MG63 (cell line): ENCODE measurements around the gene TSPAN11. TPM values are rescaled to one million over a fixed set of nuclear protein-coding genes. Genes with fewer than 3 reads are reported as not detected.

ENCODE experiments used
- DNase-seq: peaks from one replicate; pipeline ENCODE4 v3.0.0-alpha.2; 2020
- H3K27me3 ChIP-seq: fragments of 250-450 bp; sonication (Bioruptor Pico); 2 replicates; pipeline ENCODE4 v1.5.1; 2020; ENCODE audit warnings: mild to moderate bottlenecking, moderate library complexity
- H3K36me3 ChIP-seq: fragments of 250-450 bp; sonication (Bioruptor Pico); 2 replicates; pipeline ENCODE4 v1.5.1; 2020; ENCODE audit warnings: mild to moderate bottlenecking, moderate library complexity
- H3K4me3 ChIP-seq: fragments of 250-450 bp; sonication (Bioruptor Pico); 2 replicates; pipeline ENCODE4 v1.5.1; 2020; ENCODE audit warnings: mild to moderate bottlenecking, moderate library complexity
- H3K9me3 ChIP-seq: fragments of 250-450 bp; sonication (Bioruptor Pico); 2 replicates; pipeline ENCODE4 v1.5.1; 2020; ENCODE audit warnings: mild to moderate bottlenecking, moderate library complexity
- total RNA-seq: library from RNA; depleted of rRNA; stranded (reverse); fragments of >200 nt; shearing (Covaris generic); gene quantifications from 2 replicates; pipeline ENCODE4 v1.2.3, GENCODE V29; 2014; ENCODE audit warnings: low replicate concordance; rRNA removed

TSPAN11 gene
- total RNA-seq, 1 experiment from 2014 or later: 1.0 TPM

DNA sequence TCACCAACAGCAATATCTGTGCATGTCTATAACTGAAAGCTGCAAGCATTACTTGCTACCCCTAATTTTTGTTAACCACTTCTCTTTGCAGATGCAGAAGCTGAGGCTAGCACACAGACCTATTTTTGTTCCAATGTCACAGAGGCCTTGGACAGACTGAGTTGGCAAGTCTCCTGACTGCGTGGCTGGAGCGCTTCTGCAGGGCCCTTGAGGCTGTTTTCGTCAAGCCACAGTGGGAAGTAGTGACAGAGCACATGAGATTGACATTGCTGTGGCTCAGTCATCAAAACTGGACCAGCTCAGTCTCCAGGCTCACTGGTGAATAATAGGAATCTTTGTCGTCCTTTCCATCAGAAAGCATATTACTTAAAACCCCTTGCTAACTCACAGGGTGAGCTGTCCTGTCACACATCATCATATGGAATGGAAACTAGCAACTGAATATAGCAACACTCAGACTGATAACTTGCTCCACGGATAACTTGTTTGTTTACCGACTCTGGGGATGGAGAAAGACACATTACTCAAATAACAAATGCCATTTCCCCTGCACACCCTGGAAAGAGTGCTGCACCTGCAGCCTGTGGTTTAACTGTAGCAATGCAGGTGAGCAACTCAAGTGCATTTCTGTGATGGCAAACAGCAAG lies 103.5 kb downstream of the TSPAN11 start:
- Histone ChIP-seq H3K9me3 (no peaks in the 10 kb centered on the region), H3K36me3 (no peaks in the 10 kb centered on the region), H3K4me3 (no peak overlapping the region), H3K27me3 (no peaks in the 10 kb centered on the region)
- DNase-seq: no peak

DNA sequence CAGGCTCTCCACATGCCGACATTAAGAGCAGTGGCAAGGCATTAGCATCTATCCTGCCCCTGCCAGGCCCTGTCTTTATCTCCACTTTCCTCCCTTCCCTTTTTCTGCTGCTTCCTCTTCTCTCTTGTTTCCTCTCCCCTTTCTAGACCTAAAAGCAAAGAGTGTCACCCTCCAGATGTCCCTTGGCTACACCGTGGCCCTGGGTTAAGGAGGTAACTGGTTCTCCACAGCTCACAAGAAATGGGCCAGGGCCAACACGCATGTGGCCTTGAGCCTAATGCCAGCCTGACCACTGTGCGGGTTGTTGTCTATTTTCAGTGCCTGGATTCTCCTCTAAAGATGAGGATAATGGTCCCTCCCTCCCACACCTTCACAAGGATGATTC lies 105.4 kb downstream of the TSPAN11 start:
- H3K9me3 ChIP-seq: no peaks in the 10 kb centered on the region
- H3K36me3 ChIP-seq: no peaks in the 10 kb centered on the region
- H3K27me3 ChIP-seq: no peaks in the 10 kb centered on the region

DNA sequence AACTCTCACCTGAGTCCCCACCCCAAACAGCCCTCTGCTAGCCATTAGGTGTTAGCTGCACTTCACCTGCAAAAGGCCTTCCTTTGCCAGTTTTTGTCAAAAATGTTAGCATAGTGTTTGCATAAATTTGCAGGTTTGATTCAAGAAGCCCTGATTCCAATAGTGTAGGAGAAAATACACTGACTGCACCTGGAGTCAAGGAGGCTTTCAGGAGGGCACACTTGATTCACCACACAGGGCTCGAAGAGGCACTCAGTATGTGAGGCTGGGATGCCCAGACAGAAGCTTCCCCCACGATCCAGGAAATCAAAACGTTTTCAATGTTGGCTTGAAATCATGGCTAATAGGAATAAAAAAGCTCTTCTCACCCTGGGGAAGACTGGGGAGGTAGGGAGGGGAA lies 106.6 kb downstream of the TSPAN11 start:
- H3K4me3 ChIP-seq: no peak overlapping the region
- H3K9me3 ChIP-seq: no peaks in the 10 kb centered on the region
- H3K27me3 ChIP-seq: no peaks in the 10 kb centered on the region
- no peaks in the 10 kb centered on the region for H3K36me3 ChIP-seq
- no peak for DNase-seq

More for the DNA sequence above, 105.4 kb downstream of the TSPAN11 start:
- H3K4me3 ChIP-seq: no peak overlapping the region
- no peak for DNase-seq

DNA sequence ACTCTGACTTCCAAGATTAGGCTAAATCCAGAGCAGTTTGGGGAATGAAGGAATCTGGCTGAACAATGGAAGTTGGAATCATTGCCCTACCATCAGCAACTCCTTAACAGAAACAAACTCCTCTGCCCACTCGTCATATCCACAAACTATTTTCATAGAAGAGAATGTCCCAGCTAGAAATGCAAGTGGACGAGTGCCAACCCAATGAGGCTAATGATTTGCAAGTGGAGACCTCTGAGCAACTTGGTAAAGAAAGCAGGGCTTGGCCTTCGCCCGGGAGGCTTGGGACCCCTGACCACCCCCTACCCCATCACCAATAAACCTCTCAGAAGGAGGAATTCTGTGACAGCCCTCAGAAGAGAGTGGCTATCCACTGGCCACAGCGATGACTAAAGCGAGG lies 107.1 kb downstream of the TSPAN11 start:
- no peak for DNase-seq
- Histone ChIP-seq H3K36me3 (no peaks in the 10 kb centered on the region), H3K9me3 (no peaks in the 10 kb centered on the region), H3K4me3 (no peak overlapping the region), H3K27me3 (no peaks in the 10 kb centered on the region)

DNA sequence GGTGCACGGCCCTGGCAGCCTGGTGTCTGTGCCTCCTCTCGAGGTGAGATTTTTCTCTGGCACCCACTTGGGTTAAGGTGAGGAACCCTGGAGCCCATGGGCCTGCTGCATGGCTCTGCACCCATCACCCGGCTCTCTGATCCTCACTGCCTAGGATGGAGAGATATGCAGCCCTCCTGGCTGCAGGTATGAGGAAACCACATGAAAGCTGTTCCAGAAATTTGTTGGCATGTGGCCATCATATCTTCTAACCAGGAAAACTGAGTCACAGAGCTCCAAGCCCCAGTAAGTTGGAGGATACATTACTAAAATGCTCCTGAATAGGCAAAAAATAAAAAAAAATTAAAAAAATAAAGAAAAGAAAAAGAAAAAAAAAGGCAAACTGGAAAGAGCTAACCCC lies 107.8 kb downstream of the TSPAN11 start:
- Histone ChIP-seq H3K27me3 (no peaks in the 10 kb centered on the region), H3K9me3 (no peaks in the 10 kb centered on the region), H3K36me3 (no peaks in the 10 kb centered on the region), H3K4me3 (no peak overlapping the region)
- no peak for DNase-seq

DNA sequence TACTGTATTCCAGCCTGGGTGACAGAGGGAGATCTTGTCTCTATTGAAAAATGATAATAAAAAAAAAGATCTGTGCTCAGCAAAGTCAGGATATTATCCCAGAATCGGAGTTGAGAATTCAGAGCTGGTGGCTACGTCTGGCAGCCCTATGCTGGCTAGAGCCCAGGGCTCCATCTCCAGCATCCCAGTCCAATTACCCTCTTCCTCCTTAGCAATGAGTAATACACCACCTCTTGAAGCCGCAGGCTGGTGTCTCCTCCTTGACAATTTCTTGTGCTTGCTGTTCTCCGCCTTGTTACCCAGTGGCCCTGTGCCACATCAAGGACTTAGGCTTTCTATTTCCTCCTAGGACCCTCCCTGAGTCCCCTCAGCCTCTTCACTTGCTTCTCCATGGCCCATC lies 108.7 kb downstream of the TSPAN11 start:
- Histone ChIP-seq H3K9me3 (no peaks in the 10 kb centered on the region), H3K4me3 (no peak overlapping the region), H3K27me3 (no peaks in the 10 kb centered on the region), H3K36me3 (no peaks in the 10 kb centered on the region)
- peak; percentile 62 for DNase-seq

DNA sequence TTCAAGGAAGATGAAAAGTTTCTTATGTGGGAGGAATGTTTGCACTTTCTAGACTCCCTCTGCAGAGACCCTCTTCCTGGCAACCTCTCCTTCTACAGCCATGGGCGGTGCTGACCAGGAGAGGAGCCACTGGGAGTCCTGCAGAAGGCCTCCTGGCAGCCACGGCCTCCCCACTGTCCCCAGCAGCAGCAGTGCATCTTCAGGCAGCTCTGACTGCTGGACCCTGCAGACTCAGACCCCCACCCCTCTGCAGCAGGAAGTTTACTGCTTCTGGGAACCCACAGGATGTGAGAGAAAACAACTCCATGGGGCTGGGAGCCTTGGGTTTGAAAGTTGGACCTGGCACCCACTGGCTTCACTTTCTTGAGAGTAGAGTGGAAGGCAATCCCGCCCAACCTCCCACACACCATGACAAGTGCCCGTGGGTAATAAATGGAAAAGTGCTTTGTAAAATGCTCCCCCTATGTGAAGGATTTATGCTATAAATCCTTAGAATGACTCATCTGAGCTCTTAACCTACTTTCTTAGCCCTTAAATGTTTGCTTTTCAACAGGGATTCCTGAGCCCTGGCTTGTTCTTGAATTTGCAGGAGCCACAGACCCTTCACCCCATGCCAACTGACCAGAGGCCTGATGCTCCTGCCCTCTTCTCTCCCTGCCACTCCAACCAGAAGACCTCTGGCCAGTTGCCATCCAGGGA lies 109.6 kb downstream of the TSPAN11 start:
- peak; percentile 81 for DNase-seq
- Histone ChIP-seq H3K36me3 (no peaks in the 10 kb centered on the region), H3K9me3 (no peaks in the 10 kb centered on the region), H3K27me3 (no peaks in the 10 kb centered on the region), H3K4me3 (no peak overlapping the region)

DNA sequence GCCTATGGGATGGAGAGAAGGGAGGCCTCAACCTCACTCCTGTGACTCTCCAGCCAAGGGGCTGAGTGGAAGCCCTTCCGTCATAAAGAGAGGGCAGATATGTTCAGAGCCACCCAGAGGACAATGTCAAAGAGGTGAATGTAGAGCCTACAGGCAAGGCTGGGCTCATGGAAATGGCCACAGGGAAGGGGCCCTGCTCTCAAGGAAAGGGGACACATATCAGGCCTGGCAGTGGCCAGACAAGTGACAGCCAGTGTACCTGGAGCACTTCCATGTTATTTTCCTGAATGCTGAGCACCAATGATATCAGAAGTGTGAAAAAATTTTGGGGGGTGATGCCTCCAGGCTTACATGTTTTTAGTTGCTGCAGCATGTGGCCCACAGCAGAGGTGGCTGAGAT lies 110.5 kb downstream of the TSPAN11 start:
- no peak for DNase-seq
- Histone ChIP-seq H3K36me3 (no peaks in the 10 kb centered on the region), H3K27me3 (no peaks in the 10 kb centered on the region), H3K9me3 (no peaks in the 10 kb centered on the region), H3K4me3 (no peak overlapping the region)

DNA sequence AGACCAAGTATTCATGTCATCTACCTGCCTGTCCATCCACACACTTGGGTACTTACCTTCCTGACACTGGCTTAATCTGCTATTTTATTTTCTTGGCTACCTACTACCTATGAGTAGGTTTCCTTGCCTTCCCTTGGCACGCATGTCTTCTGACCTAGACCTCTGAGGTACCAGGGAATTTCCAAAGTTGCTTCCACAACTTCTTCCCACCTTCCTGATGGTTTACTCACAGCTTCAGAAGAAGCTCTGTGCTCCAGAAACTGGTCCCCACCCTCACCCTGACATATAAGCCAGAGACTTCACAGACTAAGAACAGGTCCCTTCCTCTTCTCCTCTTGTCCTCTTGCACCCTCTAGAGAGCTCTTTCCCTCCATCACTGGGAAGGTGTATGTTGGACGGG lies 111.4 kb downstream of the TSPAN11 start:
- Histone ChIP-seq H3K36me3 (no peaks in the 10 kb centered on the region), H3K4me3 (no peak overlapping the region), H3K9me3 (no peaks in the 10 kb centered on the region), H3K27me3 (no peaks in the 10 kb centered on the region)
- no peak for DNase-seq

DNA sequence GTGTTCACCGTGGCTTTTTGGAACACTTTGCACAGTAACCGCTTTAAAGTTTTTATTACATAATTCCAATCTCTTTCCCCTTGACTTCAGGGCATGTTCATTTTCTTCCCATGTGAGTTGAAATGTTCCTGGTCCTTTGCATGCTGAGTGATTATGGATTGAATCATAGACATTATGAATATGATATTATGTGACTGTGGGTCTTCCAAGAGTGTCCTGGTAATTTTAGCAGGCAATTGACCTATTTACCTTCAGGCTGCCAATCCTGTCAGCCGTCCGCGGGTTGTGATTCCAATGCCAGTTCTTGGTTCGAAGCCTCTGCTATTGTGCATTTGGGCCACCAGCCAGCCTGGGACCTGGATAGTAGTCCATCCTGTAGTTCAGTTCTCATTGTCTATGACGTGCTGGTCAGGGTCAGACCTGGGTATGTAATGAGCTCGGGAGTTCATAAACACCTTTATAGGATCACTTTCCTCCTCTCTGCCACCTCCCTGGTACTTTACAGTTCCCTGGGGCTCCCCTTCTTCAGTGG lies 114.6 kb downstream of the TSPAN11 start:
- H3K27me3 ChIP-seq: no peaks in the 10 kb centered on the region
- H3K4me3 ChIP-seq: no peak overlapping the region
- H3K9me3 ChIP-seq: no peaks in the 10 kb centered on the region
- no peak for DNase-seq
- no peaks in the 10 kb centered on the region for H3K36me3 ChIP-seq

Other genes with a start within 250 kb of the TSPAN11 start
- gene IPO8, start 230.9 kb upstream of the TSPAN11 start, total RNA-seq: 27.9 and 36.3 TPM in 2 replicates
- gene CAPRIN2, start 171.8 kb upstream of the TSPAN11 start, total RNA-seq: 8.0 and 14.2 TPM in 2 replicates
- 48.6 and 70.8 TPM in 2 replicates for gene DDX11, start 147.1 kb downstream of the TSPAN11 start, total RNA-seq